GM12878 (cell line): ENCODE data around the gene RSRP1. TPM values are rescaled to one million over a fixed set of nuclear protein-coding genes. Genes with fewer than 3 reads are reported as not detected.

Experiments
- ATAC-seq: fragments of 200-7000 bp; cut with Tn5 transposase; 3 replicates; pipeline ENCODE4 v1.9.1; 2020; ENCODE audit warnings: mild to moderate bottlenecking, moderate library complexity
- BruUV-seq: library from RNA; stranded (reverse); fragments of 400-500 nt; replicated peaks from 2 replicates; lab custom pipeline; 2021; lab: Mats Ljungman, UMichigan
- CTCF ChIA-PET: fragments of 300-600 bp; sonication (Branson Sonifier 250); formaldehyde crosslinking; extraction: SDS; loops from one replicate; lab custom pipeline; 2021; ENCODE audit warnings: inconsistent platforms; lab: Yijun Ruan, JAX
- POLR2A ChIA-PET: fragments of 350-600 bp; formaldehyde crosslinking; extraction: SDS; loops from one replicate; lab custom pipeline; 2021; ENCODE audit warnings: inconsistent platforms; lab: Charles Lee
- RAD21 ChIA-PET: fragments of 300-600 bp; sonication (Branson Sonifier 250); formaldehyde crosslinking; loops from one replicate; lab custom pipeline; 2023; ENCODE audit warnings: antibody characterized with exemption; ENCODE audit not compliant: unreplicated experiment; lab: Charles Lee
- SMC1A ChIA-PET: fragments of 300-600 bp; sonication (Branson Sonifier 250); formaldehyde crosslinking; loops from one replicate; lab custom pipeline; 2023; ENCODE audit not compliant: unreplicated experiment, uncharacterized antibody; lab: Charles Lee
- DNase-seq: peaks from one replicate; pipeline ENCODE4 v3.0.0-alpha.2; 2011; ENCODE audit warnings: low read depth, low spot score
- FAIRE-seq: peaks from 3 replicates; lab custom pipeline; 2011; peaks lifted over from hg19 to GRCh38; lab: Jason Lieb, UNC
- H2AFZ ChIP-seq: 2 replicates; pipeline ENCODE4 v1.6.0; 2011; ENCODE audit warnings: low read depth, low read length, control low read depth; ENCODE audit not compliant: control insufficient read depth
- H3K27ac ChIP-seq: 2 replicates; pipeline ENCODE4 v1.5.1; 2011; ENCODE audit warnings: control low read depth; ENCODE audit not compliant: control insufficient read depth, insufficient read depth
- H3K27me3 ChIP-seq, 2 experiments: replicated peaks in 1 of 2; 2 replicates each; pipeline versions ENCODE4 v1.6.0 to v1.6.1; 2011; ENCODE audit warnings: low read length in 1 of 2; ENCODE audit not compliant: control insufficient read depth in 2 of 2, insufficient read depth in 2 of 2
- H3K36me3 ChIP-seq, 2 experiments: 2 replicates each; pipeline ENCODE4 v1.5.1; 2011; ENCODE audit warnings: low read length in 1 of 2; ENCODE audit not compliant: control insufficient read depth in 2 of 2, insufficient read depth in 2 of 2
- H3K4me1 ChIP-seq: 2 replicates; pipeline ENCODE4 v1.6.1; 2011; ENCODE audit warnings: mild to moderate bottlenecking, low read length, moderate library complexity, mixed read lengths; ENCODE audit not compliant: control insufficient read depth, insufficient read depth
- H3K4me2 ChIP-seq: 2 replicates; pipeline ENCODE4 v1.6.0; 2011; ENCODE audit warnings: control low read depth; ENCODE audit not compliant: control insufficient read depth, insufficient read depth
- H3K4me3 ChIP-seq: fragments of 200-600 bp; sonication (generic); 2 replicates; pipeline ENCODE4 v1.5.1; 2016
- H3K79me2 ChIP-seq: 2 replicates; pipeline ENCODE4 v1.6.0; 2011; ENCODE audit warnings: low read length; ENCODE audit not compliant: control insufficient read depth, insufficient read depth
- H3K9ac ChIP-seq: 2 replicates; pipeline ENCODE4 v1.8.0; 2011; ENCODE audit warnings: low read length, control low read depth, mixed read lengths; ENCODE audit not compliant: control insufficient read depth, insufficient read depth
- H3K9me3 ChIP-seq: replicated peaks from 3 replicates; pipeline ENCODE4 v1.5.1; 2011; ENCODE audit warnings: mild to moderate bottlenecking, low read length; ENCODE audit not compliant: control insufficient read depth, insufficient read depth
- H4K20me1 ChIP-seq: 2 replicates; pipeline ENCODE4 v1.6.0; 2011; ENCODE audit not compliant: control insufficient read depth, insufficient read depth
- BCL3 ChIP-seq: IDR thresholded peaks from 2 replicates; pipeline ENCODE4 v1.6.1; 2011; ENCODE audit warnings: borderline replicate concordance, low read depth, mild to moderate bottlenecking, moderate library complexity, low read length; ENCODE audit not compliant: insufficient read depth, poor library complexity, severe bottlenecking
- NR2F1 ChIP-seq: fragments of 450-650 bp; conservative IDR thresholded peaks from 2 replicates; pipeline ENCODE4 v1.6.1; 2017; ENCODE audit warnings: mild to moderate bottlenecking
- POLR2AphosphoS5 ChIP-seq: IDR thresholded peaks from 2 replicates; pipeline ENCODE4 v1.6.1; 2011; ENCODE audit warnings: mild to moderate bottlenecking, low read length, inconsistent platforms
- TARDBP ChIP-seq: IDR thresholded peaks from 2 replicates; pipeline ENCODE4 v1.6.1; 2016; ENCODE audit warnings: borderline replicate concordance
- WGBS: methylation state at CpG from one replicate; pipeline ENCODE4 v1.1.6; 2016; ENCODE audit warnings: low lambda C conversion rate; ENCODE audit not compliant: insufficient replicate concordance, insufficient coverage; ENCODE audit errors: missing lambda C conversion rate; 5-methylcytosine and 5-hydroxymethylcytosine counted together
- in situ Hi-C: fragments of 300-500 bp; cut with MboI; formaldehyde crosslinking; loops from 9 replicates; pipeline ENCODE4 v1.14.3; 2018; ENCODE audit warnings: mixed read lengths
- intact Hi-C: fragments of 100-400 bp; cut with micrococcal nuclease; formaldehyde crosslinking; loops from one replicate; pipeline ENCODE4 v1.14.2; 2022; ENCODE audit not compliant: unreplicated experiment
- polyA plus RNA-seq, 11 experiments: library from polyadenylated mRNA; depleted of rRNA in 4 of 11; unstranded in 6 of 11; stranded (reverse) in 5 of 11; fragments of >200 nt; fragmentation: Nextera tagmentation in 4 of 11; fragmentation: Illumina TruSeq in 1 of 11; extraction: Ambion mirVana in 4 of 11; extraction: Trizol in 1 of 11; gene quantifications; 1 replicate in 1 of 11; 2 replicates in 10 of 11; pipeline versions ENCODE4 v1.2.1 to v1.2.3, GENCODE V29; 2011 to 2016; ENCODE audit warnings: inconsistent platforms in 2 of 11, missing spikeins in 2 of 11, low read depth in 1 of 11
- total RNA-seq, 4 experiments: library from RNA; depleted of rRNA in 3 of 4; stranded (reverse); fragments of >200 nt in 3 of 4; fragmentation: Illumina TruSeq in 1 of 4; extraction: Trizol in 1 of 4; gene quantifications; 2 replicates each; pipeline versions ENCODE4 v1.2.1 to v1.2.3, GENCODE V29; 2013 to 2021

The RSRP1 gene
- total and polyA plus RNA-seq, 10 of the 15 experiments (the other 5 are each of a cell fraction or from before 2014, with no cell fraction given), result 23.5 to 128 (median 90.0) TPM

GRCh38 chr1:25199819-25200620 is 47.2 kb downstream of the RSRP1 start:
- WGBS, result 60% methylated on average over 20 of the region's 20 CpGs
- DNase-seq (no peak), FAIRE-seq (no peak), ATAC-seq (no peak)
- Histone ChIP-seq H3K4me2 (no peak overlapping the region), H3K9me3 (no peaks in the 10 kb centered on the region), H3K4me1 (peaks cover 4% of the 10 kb centered on the region; the same call in 1 of the 2 replicates), H3K27me3 (peaks cover 3 to 4% of the 10 kb centered on the region in 2 experiments), H2AFZ (no peak overlapping the region), H3K79me2 (no peaks in the 10 kb centered on the region), H3K4me3 (no peak overlapping the region), H3K36me3 (no peaks in the 10 kb centered on the region), H3K9ac (no peak overlapping the region), H4K20me1 (no peaks in the 10 kb centered on the region), H3K27ac (no peak overlapping the region)
- no peak for TF ChIP-seq NR2F1
- no peak for TF ChIP-seq TARDBP
- TF ChIP-seq POLR2AphosphoS5, result no peak
- TF ChIP-seq BCL3, result no peak
- CTCF ChIA-PET, result interaction anchor here (1.6 to 1.8 kb wide), 2 partner anchors 9 kb away, joined by 3 to 7 read pairs; no protein-coding TSS in a partner anchor
- POLR2A ChIA-PET, result no interaction called here
- SMC1A ChIA-PET, result interaction anchor here (0.6 to 0.9 kb wide), 2 partner anchors 15 to 51 kb away, joined by 3 read pairs; no protein-coding TSS in a partner anchor
- in situ Hi-C loops, result loop anchor here (10.0 kb wide), 1 partner anchor 515 kb away; no protein-coding TSS in a partner anchor
- intact Hi-C loops, result loop anchor here (10.0 kb wide), 3 partner anchors 85 to 275 kb away; no protein-coding TSS in a partner anchor
- no TSS peak for BruUV-seq
- RAD21 ChIA-PET, result no interaction called here
